Activated CD4-positive, alpha-beta T cell treated with anti-CD3 and anti-CD28 coated beads, Interleukin-2, amount 10 ng/mL, durations not matched to agents 7 days and 5 days (primary cell): ENCODE data around the gene CDH4. TPM values are rescaled to one million over a fixed set of nuclear protein-coding genes. Genes with fewer than 3 reads are reported as not detected.
A peak's percentile ranks its signal among the peaks of the same experiment; 100 is the strongest.

Experiments
- CTCF ChIA-PET: fragments of 350-600 bp; sonication (Branson Sonifier 250); formaldehyde crosslinking; loops from one replicate; lab custom pipeline; 2021; ENCODE audit warnings: antibody characterized with exemption; lab: Charles Lee
- POLR2A ChIA-PET: fragments of 350-600 bp; sonication (Branson Sonifier 250); formaldehyde crosslinking; loops from one replicate; lab custom pipeline; 2021; ENCODE audit warnings: antibody characterized with exemption; lab: Charles Lee
- DNase-seq: peaks from one replicate; pipeline ENCODE4 v3.0.0-alpha.2; 2020
- H3K27ac Mint-ChIP-seq: one replicate; pipeline ENCODE4 v1.8.0; 2021; ENCODE audit warnings: mild to moderate bottlenecking, moderate library complexity, mixed read lengths
- H3K27me3 Mint-ChIP-seq: one replicate; pipeline ENCODE4 v1.8.0; 2021; ENCODE audit warnings: mixed read lengths
- H3K36me3 Mint-ChIP-seq: one replicate; pipeline ENCODE4 v1.8.0; 2021; ENCODE audit warnings: low read depth, mixed read lengths
- H3K4me1 Mint-ChIP-seq: one replicate; pipeline ENCODE4 v1.8.0; 2021; ENCODE audit warnings: mixed read lengths
- H3K4me3 Mint-ChIP-seq: one replicate; pipeline ENCODE4 v1.8.0; 2021; ENCODE audit warnings: mild to moderate bottlenecking, moderate library complexity, mixed read lengths
- H3K9me3 Mint-ChIP-seq: one replicate; pipeline ENCODE4 v1.8.0; 2021; ENCODE audit warnings: mixed read lengths
- total RNA-seq, 2 experiments: library from RNA; stranded (reverse); gene quantifications; one replicate each; pipeline ENCODE4 v1.2.3, GENCODE V29; 2021

Gene CDH4
- total RNA-seq, 2 experiments from 2014 or later = not detected

- Mint-ChIP-seq H3K27me3 (no peaks in the 10 kb centered on the region), H3K9me3 (no peaks in the 10 kb centered on the region), H3K4me1 (no peaks in the 10 kb centered on the region), H3K36me3 (no peaks in the 10 kb centered on the region), H3K27ac (no peak overlapping the region), H3K4me3 (no peak overlapping the region)
- ChIA-PET POLR2A (no interaction called here), CTCF (no interaction called here)
- DNase-seq = no peak
These were observed 592.6 kb downstream of the CDH4 start for GRCh38 chr20:61844621-61845020.

- H3K4me3 Mint-ChIP-seq = no peak overlapping the region
- H3K27ac Mint-ChIP-seq = no peak overlapping the region
- no peaks in the 10 kb centered on the region for H3K36me3 Mint-ChIP-seq
- no peaks in the 10 kb centered on the region for H3K9me3 Mint-ChIP-seq
- POLR2A ChIA-PET = no interaction called here
- CTCF ChIA-PET = no interaction called here
- DNase-seq = no peak
- H3K27me3 Mint-ChIP-seq = no peaks in the 10 kb centered on the region
- H3K4me1 Mint-ChIP-seq = no peaks in the 10 kb centered on the region
These were observed 593.2 kb downstream of the CDH4 start for GRCh38 chr20:61845233-61845671.

GRCh38 chr20:61846074-61846473 is 594.0 kb downstream of the CDH4 start:
- POLR2A ChIA-PET = no interaction called here
- CTCF ChIA-PET = no interaction called here
- no peak for DNase-seq

GRCh38 chr20:61846741-61847419 is 594.8 kb downstream of the CDH4 start:
- Mint-ChIP-seq H3K9me3 (no peaks in the 10 kb centered on the region), H3K4me1 (no peaks in the 10 kb centered on the region), H3K27ac (no peak overlapping the region), H3K36me3 (no peaks in the 10 kb centered on the region), H3K27me3 (no peaks in the 10 kb centered on the region), H3K4me3 (no peak overlapping the region)
- ChIA-PET POLR2A (no interaction called here), CTCF (no interaction called here)
- no peak for DNase-seq

More at GRCh38 chr20:61846074-61846473, 594.0 kb downstream of the CDH4 start:
- Mint-ChIP-seq H3K4me1 (no peaks in the 10 kb centered on the region), H3K36me3 (no peaks in the 10 kb centered on the region), H3K9me3 (no peaks in the 10 kb centered on the region), H3K27me3 (no peaks in the 10 kb centered on the region), H3K27ac (no peak overlapping the region), H3K4me3 (no peak overlapping the region)

- Mint-ChIP-seq H3K4me1 (no peaks in the 10 kb centered on the region), H3K27me3 (no peaks in the 10 kb centered on the region), H3K36me3 (no peaks in the 10 kb centered on the region), H3K4me3 (no peak overlapping the region), H3K27ac (no peak overlapping the region), H3K9me3 (no peaks in the 10 kb centered on the region)
- CTCF ChIA-PET = no interaction called here
- POLR2A ChIA-PET = no interaction called here
- DNase-seq = no peak
These were observed 595.3 kb downstream of the CDH4 start for GRCh38 chr20:61847420-61847748.

GRCh38 chr20:61847986-61848385 is 595.9 kb downstream of the CDH4 start:
- Mint-ChIP-seq H3K9me3 (no peaks in the 10 kb centered on the region), H3K27ac (no peak overlapping the region), H3K36me3 (no peaks in the 10 kb centered on the region), H3K4me3 (no peak overlapping the region), H3K27me3 (no peaks in the 10 kb centered on the region), H3K4me1 (no peaks in the 10 kb centered on the region)
- ChIA-PET CTCF (no interaction called here), POLR2A (no interaction called here)
- no peak for DNase-seq

- H3K36me3 Mint-ChIP-seq = no peaks in the 10 kb centered on the region
- no peak for DNase-seq
- no peaks in the 10 kb centered on the region for H3K9me3 Mint-ChIP-seq
- no peak overlapping the region for H3K4me3 Mint-ChIP-seq
- no peaks in the 10 kb centered on the region for H3K27me3 Mint-ChIP-seq
- peak overlapping the region; percentile 25 for H3K27ac Mint-ChIP-seq
- H3K4me1 Mint-ChIP-seq = no peaks in the 10 kb centered on the region
- POLR2A ChIA-PET = no interaction called here
- CTCF ChIA-PET = no interaction called here
These were observed 596.8 kb downstream of the CDH4 start for GRCh38 chr20:61848851-61849250.

GRCh38 chr20:61849376-61849775 is 597.3 kb downstream of the CDH4 start:
- POLR2A ChIA-PET = no interaction called here
- Mint-ChIP-seq H3K36me3 (no peaks in the 10 kb centered on the region), H3K9me3 (no peaks in the 10 kb centered on the region), H3K27ac (no peak overlapping the region), H3K4me1 (no peaks in the 10 kb centered on the region), H3K4me3 (no peak overlapping the region), H3K27me3 (no peaks in the 10 kb centered on the region)
- CTCF ChIA-PET = no interaction called here
- no peak for DNase-seq

- no peak for DNase-seq
- Mint-ChIP-seq H3K36me3 (no peaks in the 10 kb centered on the region), H3K27me3 (no peaks in the 10 kb centered on the region)
These were observed 597.8 kb downstream of the CDH4 start for GRCh38 chr20:61849822-61850221.

GRCh38 chr20:61850457-61850856 is 598.4 kb downstream of the CDH4 start:
- Mint-ChIP-seq H3K27ac (no peak overlapping the region), H3K36me3 (no peaks in the 10 kb centered on the region), H3K4me1 (no peaks in the 10 kb centered on the region), H3K9me3 (no peaks in the 10 kb centered on the region), H3K27me3 (no peaks in the 10 kb centered on the region), H3K4me3 (no peak overlapping the region)
- CTCF ChIA-PET = no interaction called here
- no peak for DNase-seq
- POLR2A ChIA-PET = no interaction called here

More at GRCh38 chr20:61849822-61850221, 597.8 kb downstream of the CDH4 start:
- H3K9me3 Mint-ChIP-seq = no peaks in the 10 kb centered on the region
- H3K4me3 Mint-ChIP-seq = no peak overlapping the region
- CTCF ChIA-PET = no interaction called here
- POLR2A ChIA-PET = no interaction called here
- H3K27ac Mint-ChIP-seq = no peak overlapping the region
- no peaks in the 10 kb centered on the region for H3K4me1 Mint-ChIP-seq

GRCh38 chr20:61850926-61851900 is 599.2 kb downstream of the CDH4 start:
- H3K36me3 Mint-ChIP-seq = no peaks in the 10 kb centered on the region
- POLR2A ChIA-PET = no interaction called here
- H3K4me3 Mint-ChIP-seq = no peak overlapping the region
- no peaks in the 10 kb centered on the region for H3K9me3 Mint-ChIP-seq
- CTCF ChIA-PET = no interaction called here
- DNase-seq = no peak
- no peaks in the 10 kb centered on the region for H3K27me3 Mint-ChIP-seq
- H3K4me1 Mint-ChIP-seq = no peaks in the 10 kb centered on the region
- no peak overlapping the region for H3K27ac Mint-ChIP-seq

GRCh38 chr20:61852268-61853072 is 600.4 kb downstream of the CDH4 start:
- Mint-ChIP-seq H3K36me3 (no peaks in the 10 kb centered on the region), H3K27ac (no peak overlapping the region), H3K4me1 (no peaks in the 10 kb centered on the region), H3K9me3 (no peaks in the 10 kb centered on the region), H3K27me3 (no peaks in the 10 kb centered on the region), H3K4me3 (no peak overlapping the region)
- no peak for DNase-seq
- ChIA-PET CTCF (no interaction called here), POLR2A (no interaction called here)
